HG03139 (cell line): ENCODE measurements around the gene PHF21A.
A peak's percentile ranks its signal among the peaks of the same experiment; 100 is the strongest.
"Not testable (repeated sequence)": the region's sequence is repeated elsewhere in the genome, so short reads cannot be mapped to it uniquely, and the experiment has no call there.

Experiments
- ATAC-seq: cut with Tn5 transposase; IDR thresholded peaks from one replicate; pipeline ENCODE4 v1.9.1; 2021; ENCODE audit not compliant: unreplicated experiment

The PHF21A gene

DNA sequence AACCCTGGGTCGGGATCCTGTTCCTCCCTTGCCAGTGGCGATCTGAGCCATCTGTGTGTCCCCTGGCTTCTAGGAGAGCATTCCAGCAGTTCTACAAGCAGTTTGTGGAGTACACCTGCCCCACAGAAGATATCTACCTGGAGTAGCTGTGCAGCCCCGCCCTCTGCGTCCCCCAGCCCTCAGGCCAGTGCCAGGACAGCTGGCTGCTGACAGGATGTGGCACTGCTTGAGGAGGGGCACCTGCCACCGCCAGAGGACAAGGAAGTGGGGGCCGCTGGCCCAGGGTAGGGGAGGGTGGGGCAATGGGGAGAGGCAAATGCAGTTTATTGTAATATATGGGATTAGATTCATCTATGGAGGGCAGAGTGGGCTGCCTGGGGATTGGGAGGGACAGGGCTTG, 215.7 kb downstream of the PHF21A start:
- not testable (repeated sequence) for ATAC-seq

DNA sequence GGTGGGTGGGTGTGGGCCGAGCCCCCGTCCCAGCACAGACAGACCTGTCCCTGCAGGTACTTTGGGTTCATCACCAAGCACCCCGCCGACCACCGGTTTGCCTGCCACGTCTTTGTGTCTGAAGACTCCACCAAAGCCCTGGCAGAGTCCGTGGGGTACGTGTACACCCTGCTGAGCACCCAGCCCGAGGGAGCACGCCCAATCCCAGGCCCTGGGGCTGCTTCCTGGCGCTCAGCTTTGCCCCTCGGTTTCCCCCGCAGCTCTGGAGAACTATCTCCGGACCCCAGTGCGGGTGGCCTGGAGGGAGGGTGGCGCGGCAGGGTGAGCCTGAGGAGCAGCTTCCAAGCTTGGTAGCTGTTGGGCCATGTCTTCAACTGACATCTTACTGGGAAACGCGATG, 216.2 kb downstream of the PHF21A start:
- ATAC-seq, result no peak

DNA sequence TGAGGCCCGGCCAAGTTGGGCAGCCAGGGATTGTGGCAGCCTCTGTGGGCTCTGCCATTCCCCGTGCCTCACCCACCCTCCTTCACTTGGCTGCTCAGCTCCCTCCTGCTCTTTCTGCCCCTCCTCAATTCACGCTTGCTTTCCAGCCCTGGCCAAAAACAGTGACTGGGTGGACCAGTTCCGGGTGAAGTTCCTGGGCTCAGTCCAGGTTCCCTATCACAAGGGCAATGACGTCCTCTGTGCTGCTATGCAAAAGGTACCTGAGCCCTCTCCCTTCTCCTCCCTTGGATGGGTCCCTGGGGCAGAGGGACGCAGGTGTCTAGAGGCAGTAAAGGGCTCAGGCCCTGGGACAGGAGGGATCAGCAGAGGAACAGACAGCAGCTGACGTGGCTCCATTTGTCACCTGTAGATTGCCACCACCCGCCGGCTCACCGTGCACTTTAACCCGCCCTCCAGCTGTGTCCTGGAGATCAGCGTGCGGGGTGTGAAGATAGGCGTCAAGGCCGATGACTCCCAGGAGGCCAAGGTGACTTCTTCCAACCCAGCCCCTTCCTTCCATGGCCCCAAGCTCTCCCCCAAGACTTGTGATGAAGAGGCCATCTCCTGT, 216.8 kb downstream of the PHF21A start:
- no peak for ATAC-seq

DNA sequence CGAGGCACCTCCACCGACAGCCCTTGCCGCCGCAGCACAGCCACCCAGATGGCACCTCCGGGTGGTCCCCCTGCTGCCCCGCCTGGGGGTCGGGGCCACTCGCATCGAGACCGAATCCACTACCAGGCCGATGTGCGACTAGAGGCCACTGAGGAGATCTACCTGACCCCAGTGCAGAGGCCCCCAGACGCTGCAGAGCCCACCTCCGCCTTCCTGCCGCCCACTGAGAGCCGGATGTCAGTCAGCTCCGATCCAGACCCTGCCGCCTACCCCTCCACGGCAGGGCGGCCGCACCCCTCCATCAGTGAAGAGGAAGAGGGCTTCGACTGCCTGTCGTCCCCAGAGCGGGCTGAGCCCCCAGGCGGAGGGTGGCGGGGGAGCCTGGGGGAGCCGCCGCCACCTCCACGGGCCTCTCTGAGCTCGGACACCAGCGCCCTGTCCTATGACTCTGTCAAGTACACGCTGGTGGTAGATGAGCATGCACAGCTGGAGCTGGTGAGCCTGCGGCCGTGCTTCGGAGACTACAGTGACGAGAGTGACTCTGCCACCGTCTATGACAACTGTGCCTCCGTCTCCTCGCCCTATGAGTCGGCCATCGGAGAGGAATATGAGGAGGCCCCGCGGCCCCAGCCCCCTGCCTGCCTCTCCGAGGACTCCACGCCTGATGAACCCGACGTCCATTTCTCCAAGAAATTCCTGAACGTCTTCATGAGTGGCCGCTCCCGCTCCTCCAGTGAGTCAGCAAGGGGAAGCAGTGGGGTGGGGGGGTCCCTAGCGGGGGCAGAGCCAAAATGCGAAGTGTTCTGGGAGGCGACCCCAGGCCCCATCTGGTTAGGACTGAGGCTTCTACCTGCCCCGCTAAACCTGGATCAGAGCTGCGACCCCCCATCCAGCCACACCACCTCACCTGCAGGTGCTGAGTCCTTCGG, 218.5 kb downstream of the PHF21A start:
- no peak for ATAC-seq

DNA sequence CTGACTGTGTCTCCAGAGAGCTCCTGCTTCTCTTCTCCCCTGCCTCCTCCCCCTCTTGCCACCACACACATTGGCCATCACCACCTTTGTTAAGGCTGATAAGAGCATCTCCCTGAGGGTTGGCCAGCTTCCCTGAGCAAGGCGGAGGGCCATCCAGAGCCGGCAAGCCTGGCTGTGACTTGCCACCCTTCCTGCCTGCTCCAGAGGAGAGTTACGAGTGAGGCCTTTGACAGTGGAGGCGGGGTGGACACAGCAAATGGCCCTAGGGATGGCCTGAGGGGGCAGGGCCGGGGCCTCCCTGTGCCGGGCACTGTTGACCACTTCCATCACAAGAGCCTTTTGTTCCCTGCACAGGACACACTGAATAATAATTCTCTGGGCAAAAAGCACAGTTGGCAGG, 219.6 kb downstream of the PHF21A start:
- no peak for ATAC-seq

- ATAC-seq, result no peak
These were observed 220.2 kb downstream of the PHF21A start for GRCh38 chr11:45900916-45901617.

DNA sequence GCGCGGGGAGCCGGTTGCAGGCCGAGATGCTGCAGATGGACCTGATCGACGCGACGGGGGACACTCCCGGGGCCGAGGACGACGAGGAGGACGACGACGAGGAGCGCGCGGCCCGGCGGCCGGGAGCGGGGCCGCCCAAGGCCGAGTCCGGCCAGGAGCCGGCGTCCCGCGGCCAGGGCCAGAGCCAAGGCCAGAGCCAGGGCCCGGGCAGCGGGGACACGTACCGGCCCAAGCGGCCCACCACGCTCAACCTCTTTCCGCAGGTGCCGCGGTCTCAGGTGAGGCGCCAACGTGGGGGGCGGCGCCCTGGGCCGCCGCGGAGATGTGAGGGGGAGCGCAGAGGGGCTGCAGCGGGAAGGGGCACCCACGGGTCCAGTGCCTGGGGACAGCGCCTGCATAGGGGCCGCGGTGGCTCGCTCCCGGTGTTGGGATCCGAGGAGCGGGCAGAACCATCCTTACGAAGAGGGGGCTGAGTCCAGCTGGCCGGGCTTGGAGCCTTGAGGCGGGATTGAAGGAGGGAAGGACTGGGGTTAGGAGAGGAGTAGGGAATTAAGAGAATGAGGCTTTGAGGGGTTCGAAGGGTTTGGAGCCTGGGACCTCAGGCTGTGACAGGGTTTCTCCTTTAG, 221.0 kb downstream of the PHF21A start:
- not testable (repeated sequence) for ATAC-seq

DNA sequence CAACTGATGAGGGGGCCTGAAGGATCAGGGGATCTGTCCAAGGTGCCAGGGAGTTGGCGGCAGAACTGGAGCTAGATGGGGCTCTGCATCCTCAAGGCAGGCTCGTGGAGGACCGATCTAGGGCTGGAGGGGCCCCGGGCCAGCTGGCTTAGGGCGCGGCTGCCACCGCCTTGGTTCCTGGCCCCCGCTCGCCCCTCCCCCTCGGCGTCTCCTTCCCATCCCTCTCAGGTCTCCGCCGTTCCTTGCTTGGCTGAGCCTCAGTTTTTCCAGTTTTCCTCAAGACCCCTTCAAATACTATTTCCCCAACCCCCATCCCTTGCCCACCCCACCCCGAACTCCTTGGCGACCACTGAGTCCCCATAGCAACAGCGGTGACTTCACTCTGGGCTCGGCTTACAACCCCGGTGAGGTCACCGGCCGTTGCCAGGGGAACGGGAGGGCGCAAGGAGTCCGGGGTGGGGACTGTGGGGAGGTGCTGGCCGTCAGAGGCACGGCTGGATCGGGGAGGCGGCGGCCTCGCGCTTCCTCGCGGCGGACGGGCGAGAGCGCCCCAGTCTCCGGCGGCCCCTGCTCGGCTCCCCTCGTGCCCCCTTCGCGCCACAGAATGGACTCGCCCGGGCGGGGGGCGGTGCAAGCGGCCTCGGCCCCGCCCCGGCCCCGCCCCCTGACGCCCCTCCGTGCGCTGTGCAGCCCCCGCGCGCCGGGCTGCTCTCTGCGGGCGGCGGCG, 221.6 kb downstream of the PHF21A start:
- peak; percentile 49 for ATAC-seq

GRCh38 chr11:45899086-45899447, 222.2 kb downstream of the PHF21A start:
- no peak for ATAC-seq

DNA sequence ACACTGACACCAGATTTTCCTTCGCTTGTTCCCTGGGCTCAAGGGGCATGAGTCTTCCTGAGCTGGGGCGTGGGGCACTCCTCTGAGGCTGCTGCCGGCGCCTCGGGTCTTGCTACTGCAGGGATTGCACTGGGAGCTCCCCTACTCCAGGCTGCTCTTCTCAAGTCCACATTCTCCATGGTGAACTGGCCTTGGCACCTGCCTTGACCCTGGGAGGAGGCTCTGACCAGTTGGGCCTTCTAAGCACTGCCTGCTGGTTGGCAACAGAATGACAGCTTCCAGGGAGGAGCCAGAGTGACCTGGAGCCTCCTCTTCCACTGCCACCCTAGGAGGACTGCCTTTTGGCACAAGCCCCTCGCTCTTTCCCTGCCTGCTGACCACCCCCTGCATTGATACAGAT, 223.7 kb downstream of the PHF21A start:
- ATAC-seq, result no peak

- no peak for ATAC-seq
These were observed 224.8 kb downstream of the PHF21A start for GRCh38 chr11:45896422-45896984.

DNA sequence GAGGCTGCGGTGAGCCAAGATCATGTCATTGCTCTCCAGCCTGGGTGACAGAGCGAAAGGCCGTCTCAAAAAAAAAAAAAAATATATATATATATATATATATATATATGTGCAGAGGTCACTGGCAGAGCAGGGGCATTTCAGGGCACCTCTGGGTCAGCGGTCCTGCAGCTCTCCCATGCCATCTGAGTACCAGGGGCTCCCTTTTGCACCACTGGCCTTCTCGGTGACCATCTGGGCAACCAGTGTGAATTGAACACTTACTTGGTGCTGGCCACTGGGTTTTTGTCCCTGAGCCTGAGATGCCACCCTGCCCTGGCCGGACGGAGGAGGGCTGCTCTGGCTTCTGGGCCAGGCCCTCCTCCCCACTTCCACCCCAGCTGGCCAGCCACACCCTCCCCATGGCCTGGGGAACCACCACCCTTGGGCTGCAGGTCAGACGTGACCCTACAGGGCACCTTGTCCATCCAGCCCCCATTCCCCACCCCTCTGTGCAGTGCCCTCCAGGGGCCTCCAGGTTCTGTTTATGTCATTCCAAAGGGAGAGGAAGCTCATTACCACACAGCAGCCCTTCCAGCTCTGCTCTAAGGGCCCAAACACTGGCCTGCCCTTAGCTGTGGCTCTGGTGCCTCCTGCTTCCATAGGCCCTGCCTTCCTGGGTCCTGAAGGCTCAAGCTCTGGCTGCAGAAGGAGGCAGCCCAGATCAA, 225.5 kb downstream of the PHF21A start:
- no peak for ATAC-seq

- no peak for ATAC-seq
These were observed 226.6 kb downstream of the PHF21A start for GRCh38 chr11:45894555-45895247.

DNA sequence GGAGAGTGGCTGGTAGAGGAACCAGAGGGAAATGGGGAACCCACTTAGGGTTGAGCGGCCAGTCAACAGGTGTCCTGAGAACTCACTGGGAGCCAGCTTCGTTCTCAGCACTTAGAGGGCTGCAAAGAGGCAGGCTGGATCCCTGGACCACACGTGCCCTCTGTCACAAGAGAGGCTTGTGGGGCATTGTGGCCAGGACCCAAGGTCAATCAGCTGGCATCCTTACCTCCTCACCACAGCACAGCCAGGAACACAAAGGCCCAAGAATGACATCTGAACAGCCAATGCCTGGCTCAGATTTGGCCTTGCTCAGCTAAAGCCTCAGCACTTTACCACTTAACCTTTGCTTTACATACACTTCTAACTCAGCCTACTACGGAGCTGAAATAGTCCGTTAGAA, 228.4 kb downstream of the PHF21A start:
- no peak for ATAC-seq

DNA sequence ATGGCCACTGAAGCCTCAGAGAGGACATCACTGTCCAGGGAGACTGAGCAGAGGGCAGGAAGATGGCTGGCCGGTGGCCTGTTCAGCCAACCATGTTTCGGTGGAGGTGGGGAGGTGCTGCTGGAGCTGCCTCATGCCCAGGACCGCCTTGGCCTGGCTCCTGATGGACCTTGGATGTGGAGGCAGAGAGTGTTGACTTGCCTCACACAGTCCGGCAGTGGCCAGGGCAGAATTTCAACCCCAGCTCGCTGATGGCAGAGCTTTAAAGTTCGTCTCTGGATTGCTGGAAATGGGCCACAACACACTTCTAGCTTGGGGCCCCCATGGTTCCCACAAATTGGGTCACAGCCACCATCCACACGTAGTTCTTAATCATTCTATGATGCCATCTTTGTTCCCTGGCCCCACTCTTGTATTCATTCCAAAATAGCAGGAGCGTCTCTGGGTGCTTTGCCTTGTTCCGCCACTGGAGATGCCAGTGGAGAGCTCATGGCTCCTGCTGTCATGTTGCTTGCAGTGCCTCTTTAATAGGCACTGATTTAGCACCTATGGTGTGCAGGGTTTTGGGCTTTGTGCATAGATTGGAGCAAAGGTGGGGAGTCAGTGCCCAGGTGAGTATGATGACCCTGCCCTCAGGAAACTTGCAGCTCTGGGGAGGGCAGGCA, 230.2 kb downstream of the PHF21A start:
- ATAC-seq, result no peak

DNA sequence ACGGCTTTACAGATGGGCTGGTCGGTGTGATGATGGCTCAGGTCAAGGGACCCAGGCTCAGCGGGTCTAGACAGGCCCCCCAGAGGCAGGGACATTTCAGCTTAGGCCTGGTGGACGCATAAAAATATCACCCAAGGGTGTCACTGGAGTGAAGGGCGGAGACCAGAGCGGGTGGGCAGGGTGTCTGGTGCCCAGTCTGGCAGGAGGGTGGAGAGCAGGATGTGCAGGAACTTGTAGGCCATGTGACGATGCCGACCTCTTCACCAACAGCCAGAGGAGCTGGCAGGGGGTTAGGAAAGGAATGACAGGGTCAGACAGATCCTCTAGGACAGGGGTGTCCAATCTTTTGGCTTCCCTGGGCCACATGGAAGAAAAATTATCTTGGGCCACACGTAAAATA, 231.3 kb downstream of the PHF21A start:
- ATAC-seq, result no peak

- no peak for ATAC-seq
These were observed 231.7 kb downstream of the PHF21A start for GRCh38 chr11:45889555-45889954.

DNA sequence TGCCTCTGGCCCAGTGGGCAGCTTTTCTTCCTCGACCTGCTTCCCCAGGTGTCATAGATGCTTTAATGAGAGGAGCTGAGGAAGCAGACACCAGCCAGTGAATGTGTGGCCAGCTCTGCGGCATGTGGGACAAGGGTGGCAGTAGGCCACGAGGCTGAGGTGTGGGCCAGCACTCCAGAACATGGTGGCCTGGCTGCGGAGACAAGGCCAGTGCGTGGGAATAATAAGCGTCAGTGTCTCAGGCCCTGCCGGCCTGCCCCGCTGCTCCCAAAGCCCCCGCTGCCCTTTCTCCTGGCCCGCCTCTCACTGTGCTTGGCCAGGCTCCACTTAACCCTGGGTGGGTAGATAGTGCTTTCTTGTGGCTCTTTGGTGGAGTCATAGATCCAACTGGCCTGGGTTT, 233.7 kb downstream of the PHF21A start:
- no peak for ATAC-seq
